HG02678 (cell line): ENCODE data around the gene NDUFB8.

Experiments used
- ATAC-seq: cut with Tn5 transposase; IDR thresholded peaks from one replicate; pipeline ENCODE4 v1.9.1; 2021; ENCODE audit warnings: mild to moderate bottlenecking, moderate library complexity; ENCODE audit not compliant: unreplicated experiment

The NDUFB8 gene

GRCh38 chr10:100477970-100478369, 51.7 kb downstream of the NDUFB8 start:
- no peak for ATAC-seq
